Neural crest cell (in vitro differentiated cells): ENCODE measurements around the gene RAB11FIP4. TPM values are rescaled to one million over a fixed set of nuclear protein-coding genes. Genes with fewer than 3 reads are reported as not detected.

ENCODE experiments used
- DNase-seq: peaks from one replicate; pipeline ENCODE4 v3.0.0; 2021; ENCODE audit warnings: low read depth, mixed read lengths, low spot score
- H3K27ac Mint-ChIP-seq: one replicate; pipeline ENCODE4 v1.8.0; 2021; ENCODE audit warnings: mild to moderate bottlenecking, mixed read lengths; ENCODE audit not compliant: unreplicated experiment
- H3K27me3 Mint-ChIP-seq: 2 replicates; pipeline ENCODE4 v1.8.0; 2021; ENCODE audit warnings: low read depth, mild to moderate bottlenecking, mixed read lengths
- H3K36me3 Mint-ChIP-seq: 2 replicates; pipeline ENCODE4 v1.8.0; 2021; ENCODE audit warnings: low read depth, mild to moderate bottlenecking, mixed read lengths
- H3K4me1 Mint-ChIP-seq: 2 replicates; pipeline ENCODE4 v1.8.0; 2021; ENCODE audit warnings: mixed read lengths
- H3K4me3 Mint-ChIP-seq: one replicate; pipeline ENCODE4 v1.8.0; 2021; ENCODE audit warnings: mild to moderate bottlenecking, mixed read lengths
- H3K9me3 Mint-ChIP-seq: 2 replicates; pipeline ENCODE4 v1.8.0; 2021; ENCODE audit warnings: mixed read lengths
- CTCF ChIP-seq: fragments of 200-600 bp; sonication (generic); conservative IDR thresholded peaks from 2 replicates; pipeline ENCODE4 v1.5.0; 2021; ENCODE audit warnings: antibody characterized with exemption, mild to moderate bottlenecking
- total RNA-seq: library from RNA; stranded (reverse); gene quantifications from 2 replicates; pipeline ENCODE4 v1.2.1, GENCODE V29; 2021

Gene RAB11FIP4
- total RNA-seq, 1 donor from 2014 or later, result 7.4 TPM

- H3K9me3 Mint-ChIP-seq, result no peaks in the 10 kb centered on the region
- no peak for DNase-seq
- no peaks in the 10 kb centered on the region for H3K36me3 Mint-ChIP-seq
- TF ChIP-seq CTCF, result no peak
- H3K4me1 Mint-ChIP-seq, result peaks cover 12% of the 10 kb centered on the region
- no peak overlapping the region for H3K4me3 Mint-ChIP-seq
- H3K27ac Mint-ChIP-seq, result no peak overlapping the region
- peaks cover 25% of the 10 kb centered on the region for H3K27me3 Mint-ChIP-seq
These were observed 7.2 kb downstream of the RAB11FIP4 start for GRCh38 chr17:31398381-31399311.

GRCh38 chr17:31400481-31400950 lies 9.0 kb downstream of the RAB11FIP4 start:
- no peak for DNase-seq
- no peak overlapping the region for H3K4me3 Mint-ChIP-seq
- peaks cover 16% of the 10 kb centered on the region for H3K27me3 Mint-ChIP-seq
- H3K4me1 Mint-ChIP-seq, result peaks cover 7% of the 10 kb centered on the region
- no peak for TF ChIP-seq CTCF
- no peaks in the 10 kb centered on the region for H3K36me3 Mint-ChIP-seq
- H3K9me3 Mint-ChIP-seq, result no peaks in the 10 kb centered on the region
- H3K27ac Mint-ChIP-seq, result no peak overlapping the region

- peaks cover 7% of the 10 kb centered on the region for H3K4me1 Mint-ChIP-seq
- peaks cover 9% of the 10 kb centered on the region for H3K27me3 Mint-ChIP-seq
- H3K36me3 Mint-ChIP-seq, result no peaks in the 10 kb centered on the region
- no peak overlapping the region for H3K27ac Mint-ChIP-seq
- no peak overlapping the region for H3K4me3 Mint-ChIP-seq
- TF ChIP-seq CTCF, result no peak
- no peaks in the 10 kb centered on the region for H3K9me3 Mint-ChIP-seq
- DNase-seq, result no peak
These were observed 10.2 kb downstream of the RAB11FIP4 start for GRCh38 chr17:31401456-31402254.

GRCh38 chr17:31404028-31404949 lies 12.8 kb downstream of the RAB11FIP4 start:
- H3K36me3 Mint-ChIP-seq, result no peaks in the 10 kb centered on the region
- no peak overlapping the region for H3K4me3 Mint-ChIP-seq
- TF ChIP-seq CTCF, result no peak
- no peak for DNase-seq
- H3K27me3 Mint-ChIP-seq, result peaks cover 13% of the 10 kb centered on the region
- H3K4me1 Mint-ChIP-seq, result peaks cover 7% of the 10 kb centered on the region
- no peaks in the 10 kb centered on the region for H3K9me3 Mint-ChIP-seq
- no peak overlapping the region for H3K27ac Mint-ChIP-seq

DNA sequence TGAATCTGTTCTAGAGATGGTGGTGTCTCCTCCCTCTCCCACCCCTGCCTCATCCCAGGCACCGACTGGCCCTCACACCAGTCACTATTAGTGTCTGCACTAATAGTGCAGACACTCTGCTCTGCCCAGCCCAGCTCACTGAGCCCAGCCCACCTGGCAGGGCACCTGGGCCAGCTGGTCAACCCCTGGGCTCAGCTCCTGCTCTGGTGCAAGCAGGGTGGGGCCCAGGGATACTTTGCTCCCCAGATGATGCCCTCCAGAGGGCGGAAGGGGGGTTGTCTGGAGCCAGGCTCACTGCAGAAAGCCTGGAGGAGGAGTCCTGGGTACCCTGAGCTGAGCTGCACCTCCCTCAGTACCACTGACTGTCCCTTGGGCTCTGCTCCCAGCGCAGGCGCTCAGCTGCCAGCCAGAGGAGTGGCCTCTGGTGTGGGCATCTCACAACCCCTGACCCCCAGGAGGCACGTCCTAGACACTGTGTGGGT lies 14.5 kb downstream of the RAB11FIP4 start:
- no peak for TF ChIP-seq CTCF
- H3K36me3 Mint-ChIP-seq, result no peaks in the 10 kb centered on the region
- H3K4me1 Mint-ChIP-seq, result peaks cover 7% of the 10 kb centered on the region
- H3K27me3 Mint-ChIP-seq, result peaks cover 20% of the 10 kb centered on the region
- DNase-seq, result no peak
- H3K27ac Mint-ChIP-seq, result no peak overlapping the region
- no peaks in the 10 kb centered on the region for H3K9me3 Mint-ChIP-seq
- no peak overlapping the region for H3K4me3 Mint-ChIP-seq
